ENCODE measurements around the gene FGF5. TPM values are rescaled to one million over a fixed set of nuclear protein-coding genes. Genes with fewer than 3 reads are reported as not detected.

Gene FGF5
- total and polyA plus RNA-seq, 7 donors = 0.05 to 0.85 (median 0.24) TPM; not detected in 4

- H3K27me3 ChIP-seq (ENCODE audit: insufficient read depth in 3 of 3, low read length in 2 of 3) = peaks cover 0 to 3% (median 0%) of the 10 kb centered on the region in 3 donors
- no peak for DNase-seq
- no peaks in the 10 kb centered on the region for H3K9me3 ChIP-seq
- H3K4me3 ChIP-seq = no peak overlapping the region
- 60 to 66% (median 61%) methylated on average over 6 of the region's 6 CpGs for WGBS, 3 donors
- H3K27ac ChIP-seq = no peak overlapping the region
- H3K4me1 ChIP-seq = no peaks in the 10 kb centered on the region
- H3K36me3 ChIP-seq (ENCODE audit: insufficient read depth in 1 of 2, low read depth in 1 of 2) = no peaks in the 10 kb centered on the region
- no peak for ATAC-seq
- TF ChIP-seq CTCF (IDR thresholded peaks at IDR 0.05) = no peak
- intact Hi-C loops (cut with DNase I) = no loop called here
Observed at GRCh38 chr4:80324171-80324570, 57.7 kb downstream of the FGF5 start.

GRCh38 chr4:80331693-80332092 lies 65.2 kb downstream of the FGF5 start:
- WGBS, 3 donors = 73 to 80% (median 79%) methylated on average over 2 of the region's 2 CpGs
- no peaks in the 10 kb centered on the region for H3K9me3 ChIP-seq
- DNase-seq = no peak
- H3K36me3 ChIP-seq (ENCODE audit: insufficient read depth in 1 of 2, low read depth in 1 of 2) = no peaks in the 10 kb centered on the region
- intact Hi-C loops (cut with DNase I) = no loop called here
- no peak overlapping the region for H3K4me3 ChIP-seq
- no peak for ATAC-seq
- TF ChIP-seq CTCF (IDR thresholded peaks at IDR 0.05) = no peak
- peaks cover 0 to 28% (median 4%) of the 10 kb centered on the region in 3 donors for H3K27me3 ChIP-seq (ENCODE audit: insufficient read depth in 3 of 3, low read length in 2 of 3)
- H3K27ac ChIP-seq = no peak overlapping the region
- no peaks in the 10 kb centered on the region for H3K4me1 ChIP-seq

- H3K4me3 ChIP-seq = no peak overlapping the region
- H3K9me3 ChIP-seq = no peaks in the 10 kb centered on the region
- no peaks in the 10 kb centered on the region for H3K36me3 ChIP-seq (ENCODE audit: insufficient read depth in 1 of 2, low read depth in 1 of 2)
- no peak for DNase-seq
- TF ChIP-seq CTCF (IDR thresholded peaks at IDR 0.05) = no peak
- intact Hi-C loops (cut with DNase I) = no loop called here
- H3K4me1 ChIP-seq = no peaks in the 10 kb centered on the region
- H3K27ac ChIP-seq = no peak overlapping the region
- peaks cover 0 to 28% (median 4%) of the 10 kb centered on the region in 3 donors for H3K27me3 ChIP-seq (ENCODE audit: insufficient read depth in 3 of 3, low read length in 2 of 3)
- ATAC-seq = no peak
- 66 to 70% (median 69%) methylated on average over 4 of the region's 4 CpGs for WGBS, 3 donors
Observed at GRCh38 chr4:80333121-80333520, 66.7 kb downstream of the FGF5 start.

- DNase-seq (no peak), ATAC-seq (no peak)
- peaks cover 0 to 28% (median 4%) of the 10 kb centered on the region in 3 donors for H3K27me3 ChIP-seq (ENCODE audit: insufficient read depth in 3 of 3, low read length in 2 of 3)
- WGBS, 3 donors = 38 to 64% (median 51%) methylated on average over 1 of the region's 1 CpG
- H3K4me3 ChIP-seq = no peak overlapping the region
- TF ChIP-seq CTCF (IDR thresholded peaks at IDR 0.05) = no peak
- intact Hi-C loops (cut with DNase I) = no loop called here
- H3K9me3 ChIP-seq = no peaks in the 10 kb centered on the region
- H3K27ac ChIP-seq = no peak overlapping the region
- no peaks in the 10 kb centered on the region for H3K4me1 ChIP-seq
- H3K36me3 ChIP-seq (ENCODE audit: insufficient read depth in 1 of 2, low read depth in 1 of 2) = no peaks in the 10 kb centered on the region
Observed at GRCh38 chr4:80334568-80334967, 68.1 kb downstream of the FGF5 start.

- peak overlapping the region; percentile 72 for H3K4me3 ChIP-seq
- H3K4me1 ChIP-seq = no peaks in the 10 kb centered on the region
- H3K36me3 ChIP-seq (ENCODE audit: insufficient read depth in 1 of 2, low read depth in 1 of 2) = no peaks in the 10 kb centered on the region
- WGBS, 3 donors = 6 to 12% (median 9%) methylated on average over 3 of the region's 3 CpGs
- DNase-seq (no peak), ATAC-seq (no peak)
- H3K9me3 ChIP-seq = no peaks in the 10 kb centered on the region
- H3K27me3 ChIP-seq (ENCODE audit: insufficient read depth in 3 of 3, low read length in 2 of 3) = peaks cover 0 to 28% (median 4%) of the 10 kb centered on the region in 3 donors
- intact Hi-C loops (cut with DNase I) = no loop called here
- TF ChIP-seq CTCF (IDR thresholded peaks at IDR 0.05) = no peak
- H3K27ac ChIP-seq = no peak overlapping the region
Observed at GRCh38 chr4:80335226-80335553, 68.7 kb downstream of the FGF5 start.
